GM21529 (cell line): ENCODE measurements around the gene MOXD1.
A peak's percentile ranks its signal among the peaks of the same experiment; 100 is the strongest.
"Not testable (repeated sequence)": the region's sequence is repeated elsewhere in the genome, so short reads cannot be mapped to it uniquely, and the experiment has no call there.

ENCODE experiments used
- ATAC-seq: cut with Tn5 transposase; IDR thresholded peaks from one replicate; pipeline ENCODE4 v1.9.1; 2021; ENCODE audit not compliant: unreplicated experiment

Gene MOXD1

DNA sequence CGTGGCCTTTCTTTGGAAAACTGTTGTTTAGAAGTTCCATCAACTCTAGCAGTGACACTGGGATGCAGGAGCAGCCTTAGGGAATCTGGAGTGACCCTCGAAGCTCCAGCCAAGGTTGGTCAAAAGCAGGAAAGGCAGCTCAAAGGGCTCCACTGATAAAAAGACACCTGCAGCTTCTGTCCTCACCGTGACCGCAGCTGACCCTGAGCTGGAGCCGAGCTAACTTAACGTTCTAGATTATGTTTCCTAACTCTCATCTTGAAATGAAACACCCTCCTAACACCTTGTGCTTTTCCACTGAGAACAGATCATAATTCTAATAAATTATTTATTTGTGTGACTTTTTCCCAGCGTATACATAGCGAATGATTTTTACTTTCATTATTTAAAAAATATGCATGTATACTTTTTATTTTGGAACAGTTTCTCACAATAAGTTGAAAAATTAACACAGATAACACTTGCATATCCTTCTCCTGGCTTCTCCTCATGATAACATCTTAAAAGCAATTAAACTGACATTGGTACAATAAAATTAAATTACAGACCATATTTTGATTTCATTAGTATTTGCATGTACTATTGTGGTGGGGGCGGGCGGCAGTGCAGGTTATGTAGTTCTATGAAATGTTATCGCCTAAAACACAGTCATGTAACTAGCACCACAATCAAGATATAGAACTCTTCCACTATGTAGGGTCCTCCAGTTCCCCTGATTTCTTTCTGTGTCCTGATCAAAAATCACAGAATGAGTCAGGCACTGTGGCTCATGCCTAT, 116.1 kb downstream of the MOXD1 start:
- no peak for ATAC-seq

DNA sequence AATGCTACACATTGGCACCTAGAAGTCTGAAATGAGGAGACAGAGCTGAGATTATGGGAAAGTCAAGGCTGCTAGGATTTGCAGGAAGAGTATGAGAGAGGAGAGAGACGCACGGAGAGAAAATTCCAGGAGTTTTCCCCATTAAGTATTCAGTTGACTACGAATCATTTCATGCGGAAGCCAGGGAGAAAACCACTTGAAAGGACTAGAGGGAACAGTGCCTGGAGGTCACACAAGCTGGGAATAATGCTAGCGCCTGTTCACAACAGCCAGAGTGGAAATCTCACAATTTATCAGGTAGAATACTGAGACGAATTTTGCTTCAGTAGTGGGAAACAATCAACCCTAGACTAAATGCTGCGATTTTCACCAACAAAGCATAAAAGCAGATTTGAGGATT, 118.6 kb downstream of the MOXD1 start:
- no peak for ATAC-seq

DNA sequence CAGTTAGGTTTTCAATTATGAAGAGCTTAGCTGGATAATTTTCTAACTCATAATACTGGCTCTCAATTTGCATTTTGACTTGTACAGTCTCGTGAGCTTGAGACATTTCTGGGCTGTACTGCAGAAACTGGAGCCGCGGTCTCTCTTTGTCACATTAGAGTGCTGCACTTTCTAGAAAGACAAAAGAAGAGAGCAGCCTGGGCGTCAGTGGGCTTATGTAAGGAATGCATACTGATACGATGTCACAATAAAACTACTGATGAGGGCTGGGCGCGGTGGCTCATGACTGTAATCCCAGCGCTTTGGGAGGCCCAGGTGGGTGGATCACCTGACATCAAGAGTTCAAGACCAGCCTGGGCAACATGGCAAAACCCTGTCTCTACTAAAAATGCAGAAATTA, 120.8 kb downstream of the MOXD1 start:
- no peak for ATAC-seq

DNA sequence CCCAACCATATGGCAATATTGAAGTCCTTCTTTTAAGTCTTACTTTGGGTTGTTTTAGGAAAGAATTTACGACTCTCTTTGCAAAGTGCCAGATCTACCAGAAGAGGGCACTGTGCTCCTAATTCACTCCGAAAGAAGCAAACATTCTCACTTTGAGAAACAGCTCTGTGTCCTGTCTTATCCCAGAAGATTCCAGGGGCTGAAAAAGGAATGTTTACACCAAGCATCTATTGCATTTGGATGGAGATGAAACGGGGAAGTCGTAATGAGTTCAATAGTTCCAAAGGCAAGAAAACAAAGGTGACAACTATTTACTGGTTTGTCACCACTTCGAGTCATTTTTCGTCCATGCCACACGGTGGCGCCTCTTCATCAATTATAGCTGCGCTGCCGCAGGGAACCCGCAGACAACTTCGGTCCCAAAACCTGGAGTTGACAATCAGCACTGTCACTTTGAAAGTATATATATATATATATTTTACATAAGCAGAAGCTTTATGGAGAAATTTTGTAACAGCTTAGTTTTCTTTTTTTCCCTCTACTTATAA, 121.6 kb downstream of the MOXD1 start:
- ATAC-seq = peak; percentile 95

DNA sequence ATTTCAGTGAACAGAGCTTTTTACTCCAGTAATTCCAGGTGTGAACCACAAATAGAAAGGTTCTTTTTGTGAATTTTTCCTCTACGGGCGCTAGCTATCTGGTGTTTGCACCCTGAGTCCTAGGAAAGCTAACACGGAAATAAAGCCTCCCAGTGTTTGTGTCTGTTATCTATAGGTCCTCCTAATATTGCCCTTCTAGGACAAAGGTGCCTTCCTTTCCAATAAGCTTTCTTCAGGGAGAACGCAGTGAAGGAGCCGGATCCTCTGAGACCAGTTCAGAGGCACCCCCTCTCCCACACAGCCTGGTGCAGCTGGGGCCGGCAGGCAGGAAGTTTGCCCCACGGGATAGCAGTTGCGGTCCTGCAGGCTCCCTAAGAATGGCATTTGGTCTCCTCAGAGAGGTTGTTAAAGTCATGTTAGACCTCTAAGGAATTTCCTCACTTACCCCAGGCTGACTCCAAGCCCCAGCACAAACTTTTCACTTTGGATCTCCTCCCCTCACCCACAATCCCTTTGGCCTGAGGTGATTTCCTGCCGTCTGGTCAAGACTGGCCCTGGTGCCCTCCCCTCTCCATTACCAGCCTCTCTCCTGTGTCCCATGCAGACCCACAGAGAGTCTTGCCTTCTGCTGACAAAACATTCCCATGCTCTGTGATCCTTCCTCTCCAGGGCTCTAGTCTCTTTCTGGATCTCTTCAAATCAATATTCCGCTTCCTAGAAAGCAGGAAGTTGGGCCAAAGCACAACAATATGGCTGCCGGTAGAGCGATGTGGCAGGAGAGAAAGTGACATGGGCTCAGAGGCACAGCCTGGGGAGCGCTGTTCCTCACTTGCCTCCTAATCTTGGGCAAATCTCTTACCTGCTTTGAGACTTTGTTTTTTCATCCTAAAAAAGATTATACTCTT, 126.0 kb downstream of the MOXD1 start:
- ATAC-seq = no peak

DNA sequence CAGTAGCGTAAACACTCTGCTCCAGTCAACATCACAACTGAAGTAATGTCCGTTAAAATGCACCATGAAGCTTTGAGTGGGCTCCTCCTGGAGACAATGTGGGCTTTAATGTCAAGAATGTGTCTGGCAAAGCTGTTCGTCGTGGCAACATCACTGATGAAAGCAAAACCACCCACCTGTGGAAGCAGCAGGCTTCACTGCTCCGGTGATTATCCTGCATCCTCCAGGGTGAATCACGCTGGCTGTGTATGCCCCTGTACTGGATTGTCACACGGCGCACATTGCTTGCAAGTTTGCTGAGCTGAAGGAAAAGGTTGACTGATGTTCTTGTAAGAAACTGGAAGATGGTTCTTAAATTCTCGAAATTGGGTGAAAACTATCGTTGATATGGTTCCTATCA, 128.5 kb downstream of the MOXD1 start:
- ATAC-seq = no peak

DNA sequence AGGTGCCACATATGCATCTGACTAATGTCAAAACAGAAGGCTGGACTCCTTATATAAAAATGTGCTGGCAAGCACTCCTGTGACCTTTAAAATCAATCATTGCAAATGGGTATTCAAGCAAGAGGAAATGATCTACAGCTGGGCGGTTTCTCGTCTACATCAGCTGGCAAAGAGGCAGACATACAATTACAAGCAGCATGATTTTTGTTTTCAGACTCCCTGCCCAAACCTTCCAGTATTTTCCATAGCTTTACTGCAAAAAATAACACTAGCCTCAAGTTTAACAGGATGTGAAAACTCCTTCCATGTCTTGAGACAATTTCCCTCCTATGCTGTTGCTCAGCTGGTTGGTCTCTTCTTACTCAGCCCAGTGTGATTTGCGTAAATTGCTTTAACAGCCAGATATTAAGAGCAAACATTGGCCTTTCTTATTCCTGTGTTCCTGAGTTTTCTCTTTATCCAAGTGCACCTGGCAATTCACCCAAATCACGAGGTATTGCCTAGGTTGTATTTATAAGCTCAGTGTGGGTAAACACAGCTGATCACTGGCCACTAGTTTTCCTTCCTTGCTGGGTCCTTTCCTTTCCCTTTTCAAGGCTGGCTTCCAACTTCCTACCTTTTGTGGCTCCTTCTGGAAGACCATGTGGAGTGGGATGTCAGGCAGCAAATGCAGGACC, 130.4 kb downstream of the MOXD1 start:
- ATAC-seq = no peak

DNA sequence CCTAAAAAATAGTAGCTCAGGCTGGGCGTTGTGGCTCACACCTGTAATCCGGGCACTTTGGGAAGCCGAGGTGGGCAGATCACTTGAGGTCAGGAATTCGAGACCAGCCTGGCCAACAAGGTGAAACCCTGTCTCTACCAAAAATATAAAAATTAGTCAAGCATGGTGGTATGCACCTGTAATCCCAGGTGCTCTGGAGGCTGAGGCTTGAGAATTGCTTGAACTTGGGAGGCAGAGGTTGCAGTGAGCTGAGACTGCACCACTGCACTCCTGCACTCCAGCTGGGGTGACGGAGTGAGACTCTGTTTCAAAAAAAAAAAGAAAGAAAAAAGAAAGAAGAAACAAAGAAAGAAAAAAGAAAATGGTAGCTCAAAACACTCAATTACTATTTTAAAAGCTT, 132.6 kb downstream of the MOXD1 start:
- ATAC-seq = not testable (repeated sequence)

DNA sequence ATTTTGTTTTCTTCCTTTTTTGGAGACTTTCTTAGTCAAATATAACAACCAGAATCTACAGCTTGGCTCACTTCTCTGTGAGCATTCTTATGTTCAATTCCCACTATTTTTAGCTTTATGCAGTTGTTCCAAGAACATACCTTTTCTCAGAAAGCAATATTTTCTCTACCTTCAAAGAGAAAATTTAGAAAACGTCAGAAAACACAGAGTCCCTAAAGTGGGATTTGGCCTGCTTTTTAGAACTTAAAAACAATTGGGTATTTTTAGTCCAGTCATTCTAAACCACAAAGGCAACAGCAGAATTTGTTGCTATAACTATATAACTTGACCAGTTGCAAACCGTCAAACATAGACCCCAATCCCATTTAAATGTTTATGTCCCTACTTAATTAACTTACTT, 133.1 kb downstream of the MOXD1 start:
- peak; percentile 10 for ATAC-seq

DNA sequence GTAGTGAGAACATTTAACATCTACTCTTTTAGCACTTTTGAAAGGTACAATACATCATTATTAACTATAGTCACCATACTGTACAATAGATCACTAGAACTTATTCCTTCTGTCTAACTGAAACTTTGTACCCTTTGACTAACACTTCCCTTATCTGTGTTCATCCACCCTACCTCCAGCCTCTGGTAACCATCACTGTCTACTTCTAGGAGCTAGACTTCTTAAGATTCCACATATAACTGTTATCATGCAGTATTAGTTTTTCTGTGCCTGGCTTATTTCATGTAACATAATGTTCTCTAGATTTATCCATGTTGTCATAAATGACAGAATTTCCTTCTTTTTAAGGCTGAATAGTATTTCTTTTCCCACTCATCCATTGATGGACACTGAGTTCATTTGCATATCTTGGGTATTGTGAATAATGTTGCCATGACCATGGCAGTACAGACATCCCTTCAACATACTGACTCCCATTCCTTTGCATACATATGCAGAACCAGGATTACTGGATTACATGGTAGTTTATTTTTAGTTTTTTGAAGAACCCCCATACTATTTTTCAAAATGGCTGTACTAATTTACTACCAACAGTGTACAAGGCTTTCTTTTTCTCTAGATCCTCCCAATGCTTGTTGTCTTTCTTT, 135.7 kb downstream of the MOXD1 start:
- ATAC-seq = no peak

DNA sequence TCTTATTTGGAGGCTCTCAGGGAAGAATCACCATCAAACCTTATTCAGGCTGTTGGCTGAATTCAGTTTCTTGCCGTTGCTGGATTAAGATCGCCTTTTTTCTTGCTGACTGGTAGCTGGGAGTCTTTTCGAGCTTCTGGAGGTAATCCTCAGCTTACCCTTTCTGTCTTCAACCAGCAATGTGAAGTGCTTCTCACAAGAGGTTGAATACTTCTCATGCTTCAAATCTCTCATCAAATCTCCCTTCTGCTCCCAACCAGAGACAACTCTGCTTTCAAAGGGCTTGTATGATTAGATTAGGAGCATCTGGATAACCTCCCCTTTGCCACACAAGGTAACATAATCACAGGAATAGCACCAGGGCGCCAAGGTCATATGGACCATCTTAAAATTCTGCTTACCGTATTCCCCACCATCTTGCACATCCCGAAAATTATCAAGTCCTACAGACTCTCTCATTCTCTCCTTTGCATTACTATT, 137.2 kb downstream of the MOXD1 start:
- ATAC-seq = no peak

DNA sequence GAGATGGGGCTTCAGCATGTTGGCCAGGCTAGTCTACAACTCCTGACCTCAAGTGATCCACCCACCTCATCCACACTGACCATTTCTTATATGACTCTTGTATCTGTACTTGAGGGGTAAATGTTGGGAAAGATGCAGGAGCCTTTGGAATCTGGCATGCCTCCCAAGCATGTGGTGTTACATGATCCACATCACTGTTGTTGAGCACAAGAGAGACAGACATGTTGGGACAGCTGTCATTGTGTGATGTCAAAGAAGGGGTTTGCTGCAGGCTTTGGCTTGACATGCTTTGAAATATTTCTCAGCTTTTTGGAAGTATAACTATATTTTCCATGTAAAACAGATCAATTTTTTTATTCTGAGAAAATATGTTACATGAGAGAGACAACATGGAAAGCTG, 139.9 kb downstream of the MOXD1 start:
- no peak for ATAC-seq

DNA sequence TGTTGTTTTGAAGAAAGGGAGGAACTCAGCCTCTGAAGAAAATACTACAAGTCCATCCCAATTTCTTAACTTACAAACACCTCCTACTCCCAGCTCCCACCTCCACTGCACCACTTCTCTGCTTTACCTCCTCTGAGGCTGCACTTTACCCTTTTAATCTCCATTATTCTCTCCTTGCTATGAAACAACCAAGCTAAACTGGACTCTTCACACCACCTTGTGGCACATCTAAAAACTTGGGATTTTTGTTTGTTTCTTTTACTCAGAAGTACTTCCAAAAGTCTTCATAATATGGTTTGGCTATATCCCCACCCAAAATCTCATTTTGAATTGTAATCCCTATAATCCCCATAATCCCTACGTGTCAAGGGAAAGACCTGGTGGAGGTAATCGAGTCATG, 142.2 kb downstream of the MOXD1 start:
- no peak for ATAC-seq

DNA sequence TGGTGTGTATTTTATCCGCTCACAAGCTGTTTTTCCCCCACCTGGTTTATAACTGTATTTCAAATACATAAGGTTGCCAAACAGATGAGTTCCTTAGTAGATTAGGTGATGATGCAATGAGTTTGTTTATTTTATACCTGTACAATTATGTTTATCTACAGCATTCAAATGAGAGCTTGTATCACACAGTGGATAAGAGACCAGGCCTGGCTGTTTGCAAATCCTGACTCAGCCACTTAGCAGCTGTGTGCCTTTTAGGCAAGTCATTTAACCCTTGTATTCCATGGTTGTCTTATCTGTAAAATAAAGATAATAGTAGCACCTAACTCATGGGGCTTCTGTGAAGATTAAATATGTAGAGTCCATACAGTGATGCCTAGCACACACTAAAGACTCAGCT, 143.7 kb downstream of the MOXD1 start:
- no peak for ATAC-seq

DNA sequence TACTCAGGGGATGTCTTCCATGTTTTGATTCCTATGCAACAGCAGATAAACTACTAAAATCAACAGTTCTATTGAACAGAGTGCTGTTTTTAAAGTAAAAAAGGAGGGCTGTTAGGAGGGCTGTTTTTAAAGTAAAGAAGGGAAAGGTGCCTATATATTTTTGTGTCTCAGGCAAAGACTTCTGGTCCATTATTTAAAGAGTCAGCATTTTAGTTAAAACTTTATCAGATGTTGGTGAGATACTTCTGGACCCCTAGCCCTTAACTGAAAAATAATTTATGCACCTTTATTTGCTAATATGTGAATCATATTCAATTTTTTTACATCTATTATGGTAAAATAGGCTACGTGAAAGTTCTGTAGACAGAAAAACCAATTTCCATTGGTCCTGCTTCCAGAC, 144.8 kb downstream of the MOXD1 start:
- no peak for ATAC-seq

DNA sequence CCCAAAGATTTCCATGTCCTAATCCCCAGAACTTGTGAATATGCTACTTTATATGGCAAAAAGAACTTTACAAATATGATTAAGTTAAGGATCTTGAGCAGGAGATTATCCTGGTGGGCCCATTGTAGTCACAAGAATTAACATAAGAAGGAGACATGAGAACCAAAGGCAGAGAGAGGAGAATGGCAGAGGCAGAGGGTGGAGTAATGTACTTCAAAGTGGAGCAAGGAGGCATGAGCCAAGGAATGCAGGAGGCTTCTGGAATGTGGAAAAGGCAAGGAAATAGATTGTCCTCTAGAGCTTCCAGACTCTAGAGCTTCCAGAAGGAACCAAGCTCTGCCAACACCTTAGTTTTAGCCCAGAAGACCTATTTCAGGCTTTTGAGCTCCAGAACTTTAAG, 147.4 kb downstream of the MOXD1 start:
- ATAC-seq = no peak

DNA sequence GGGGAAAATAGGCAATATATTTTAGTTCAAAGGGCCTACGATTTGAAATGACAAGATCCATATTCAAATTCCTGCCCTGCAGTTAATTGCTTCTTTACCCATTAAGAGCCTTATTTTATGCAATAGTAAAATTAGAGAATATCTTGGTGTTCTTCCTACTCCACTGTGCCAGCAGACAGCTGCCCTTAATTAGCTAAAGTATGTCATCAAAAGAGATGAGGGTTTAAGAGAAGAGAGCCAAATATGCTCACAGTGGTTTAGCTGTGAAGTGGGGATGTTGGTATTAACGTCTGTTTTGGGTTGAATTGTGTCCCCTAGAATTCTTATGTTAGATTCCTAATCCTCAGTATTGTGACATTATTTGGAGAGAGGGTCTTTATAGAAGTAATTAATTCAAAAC, 148.1 kb downstream of the MOXD1 start:
- no peak for ATAC-seq

DNA sequence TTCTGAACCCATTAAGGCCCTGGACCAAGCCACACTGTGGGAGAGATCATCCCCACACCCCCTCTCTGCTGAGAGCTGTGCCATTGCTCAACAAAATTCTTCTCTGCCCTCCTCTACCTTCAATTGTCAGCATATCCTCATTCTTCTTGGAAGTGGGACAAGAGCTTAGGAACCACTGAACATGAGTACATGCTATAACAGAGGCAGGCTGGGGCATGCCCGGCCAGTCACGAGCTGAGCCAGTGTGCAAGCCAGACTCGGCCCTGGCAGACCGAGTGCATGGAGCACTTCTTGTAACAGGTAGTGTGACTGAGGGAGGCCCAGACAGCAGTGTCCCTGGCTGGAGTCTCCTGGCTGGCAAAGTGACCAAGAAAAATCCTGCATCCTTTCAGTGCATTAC, 149.2 kb downstream of the MOXD1 start:
- no peak for ATAC-seq

DNA sequence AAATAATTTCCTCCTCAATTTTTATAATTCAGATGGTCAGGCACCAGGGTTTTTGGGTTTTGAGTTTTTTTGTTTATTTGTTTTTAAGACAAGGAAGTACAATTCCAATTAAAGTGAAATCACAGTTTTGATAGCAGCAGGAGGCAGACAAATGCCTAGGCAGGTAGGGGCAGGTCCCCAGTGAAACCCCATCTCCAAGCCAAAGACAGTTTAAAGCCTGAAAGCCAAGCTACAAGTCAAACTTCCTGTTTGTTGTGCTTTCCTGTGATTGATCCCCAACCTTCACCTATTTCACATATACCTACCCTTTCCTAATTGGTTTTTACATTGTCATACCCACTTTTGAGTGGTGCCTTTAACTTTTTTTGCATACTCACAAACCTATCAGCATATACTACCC, 149.6 kb downstream of the MOXD1 start:
- ATAC-seq = no peak

DNA sequence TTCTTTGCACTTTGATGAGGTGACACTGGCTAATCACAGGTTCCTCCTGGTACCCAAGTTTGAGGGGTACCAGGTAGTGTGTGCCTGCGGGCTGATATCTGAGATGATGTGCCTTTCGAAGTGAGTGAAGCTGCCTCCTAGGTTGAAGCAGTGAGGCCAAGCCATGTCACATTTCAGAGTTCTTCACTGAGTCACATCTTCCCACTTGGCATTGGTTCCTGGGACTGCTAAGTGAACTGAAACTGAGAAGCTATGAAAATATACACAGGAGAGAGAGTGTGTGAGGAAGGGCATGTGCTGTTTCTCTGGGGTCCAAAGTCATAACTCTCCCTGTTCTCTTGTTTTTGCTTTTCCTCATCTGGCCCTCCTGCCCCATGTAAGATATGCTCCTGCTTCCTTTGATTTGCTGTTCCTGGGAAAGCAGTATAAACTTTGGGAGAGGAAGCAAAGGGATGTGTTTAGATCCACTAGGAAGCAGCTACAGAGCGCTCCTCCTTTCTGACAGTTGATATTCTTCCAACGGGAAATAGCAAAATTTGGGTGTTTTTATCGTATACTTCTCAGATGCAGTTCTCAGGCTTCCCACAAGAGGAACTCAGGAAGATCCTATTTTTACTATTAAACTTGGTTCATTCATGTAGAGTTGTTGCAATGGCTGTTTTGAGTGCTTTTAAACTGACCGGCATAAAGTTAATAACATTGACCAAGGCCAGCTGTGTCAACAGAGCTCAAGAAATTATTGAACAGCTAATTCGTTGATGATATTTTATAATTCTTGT, 153.7 kb downstream of the MOXD1 start:
- no peak for ATAC-seq
